Erythroblast (primary cell): ENCODE measurements around the gene PITPNM2.

Experiments used
- GATA1 ChIP-seq: IDR thresholded peaks from 2 replicates; pipeline ENCODE4 v1.6.1; 2011; ENCODE audit warnings: low read depth, mild to moderate bottlenecking, control low read depth, low read length, moderate library complexity
- POLR2A ChIP-seq: IDR thresholded peaks from 2 replicates; pipeline ENCODE4 v1.6.1; 2011; ENCODE audit warnings: mild to moderate bottlenecking, low read length

DNA sequence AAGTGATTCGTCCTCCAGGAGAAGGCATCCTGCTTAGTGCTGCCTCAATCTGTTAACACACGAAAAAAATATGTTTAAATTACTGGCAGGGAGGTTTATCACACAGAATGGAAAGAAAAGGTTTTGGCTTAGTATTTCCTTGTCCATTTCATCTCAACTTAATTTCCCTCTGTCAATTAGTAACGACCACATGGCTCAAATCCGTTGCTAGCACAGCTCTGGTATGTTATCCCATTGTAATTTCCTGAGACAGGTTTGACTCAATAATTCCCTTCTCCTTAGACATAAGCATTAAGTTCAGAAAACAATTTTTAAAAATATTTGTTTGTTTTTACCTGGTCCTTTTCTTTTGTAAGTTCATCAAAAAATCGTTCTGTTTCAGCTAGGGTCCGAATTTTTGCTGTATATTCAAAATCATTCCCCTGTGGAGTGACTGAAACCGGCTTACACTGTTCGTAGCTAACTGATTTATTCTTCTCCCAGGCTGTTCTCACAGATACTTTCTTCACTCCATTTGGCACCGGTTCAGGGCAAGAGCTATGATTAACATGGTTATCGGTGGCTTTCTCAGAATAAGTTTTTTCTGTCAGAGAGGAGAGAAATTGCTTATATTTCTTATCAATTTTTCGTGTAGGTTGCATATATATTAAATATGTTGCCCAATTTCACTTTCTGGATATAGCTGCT lies 10.1 kb upstream of the PITPNM2 start:
- TF ChIP-seq POLR2A (no peak), GATA1 (no peak)
